Ureter (tissue), 1 donor: ENCODE data around the gene MYH10. TPM values are rescaled to one million over a fixed set of nuclear protein-coding genes. Genes with fewer than 3 reads are reported as not detected.

Experiments
- DNase-seq: peaks from one replicate; pipeline ENCODE4 v3.0.0-alpha.2; 2020; ENCODE audit warnings: low spot score
- total RNA-seq: library from RNA; stranded (reverse); gene quantifications from one replicate; pipeline ENCODE4 v1.2.4, GENCODE V29; 2023
- donor health status: DM: yes; HTN: yes; CAD: no.

The MYH10 gene
- total RNA-seq, 1 donor from 2014 or later, result 30.8 TPM

- no peak for DNase-seq
Measured at GRCh38 chr17:8649157-8650118, 18.9 kb upstream of the MYH10 start.

- DNase-seq, result no peak
Measured at GRCh38 chr17:8647956-8648355, 17.4 kb upstream of the MYH10 start.

- DNase-seq, result no peak
Measured at GRCh38 chr17:8647202-8647601, 16.7 kb upstream of the MYH10 start.

GRCh38 chr17:8644507-8644902 lies 14.0 kb upstream of the MYH10 start:
- DNase-seq, result no peak

GRCh38 chr17:8643855-8644506 lies 13.5 kb upstream of the MYH10 start:
- no peak for DNase-seq

- DNase-seq, result no peak
Measured at GRCh38 chr17:8639709-8640108, 9.2 kb upstream of the MYH10 start.

- no peak for DNase-seq
Measured at GRCh38 chr17:8632061-8632460, 1.5 kb upstream of the MYH10 start.

- no peak for DNase-seq
Measured at GRCh38 chr17:8631554-8631877, 991 bp upstream of the MYH10 start.

GRCh38 chr17:8630802-8631553 lies 453 bp upstream of the MYH10 start:
- DNase-seq, result peak; percentile 98

- no peak for DNase-seq
Measured at GRCh38 chr17:8629371-8630226, 926 bp downstream of the MYH10 start.

GRCh38 chr17:8628609-8629169 lies 1.8 kb downstream of the MYH10 start:
- DNase-seq, result no peak

- DNase-seq, result no peak
Measured at GRCh38 chr17:8628172-8628571, 2.4 kb downstream of the MYH10 start.

GRCh38 chr17:8623591-8623990 lies 6.9 kb downstream of the MYH10 start:
- no peak for DNase-seq

- no peak for DNase-seq
Measured at GRCh38 chr17:8622191-8622590, 8.3 kb downstream of the MYH10 start.

GRCh38 chr17:8621585-8621984 lies 8.9 kb downstream of the MYH10 start:
- no peak for DNase-seq

- no peak for DNase-seq
Measured at GRCh38 chr17:8619294-8619693, 11.2 kb downstream of the MYH10 start.

GRCh38 chr17:8618825-8619224 lies 11.7 kb downstream of the MYH10 start:
- DNase-seq, result no peak

- DNase-seq, result no peak
Measured at GRCh38 chr17:8614988-8615387, 15.5 kb downstream of the MYH10 start.

GRCh38 chr17:8611619-8612298 lies 18.8 kb downstream of the MYH10 start:
- no peak for DNase-seq

- DNase-seq, result no peak
Measured at GRCh38 chr17:8611137-8611536, 19.4 kb downstream of the MYH10 start.

- no peak for DNase-seq
Measured at GRCh38 chr17:8610558-8610957, 20.0 kb downstream of the MYH10 start.
